NCI-H446 treated with DMSO at 0.1 percent for 48 hours (cell line): ENCODE data around the gene IL15RA.
"Not testable (repeated sequence)": the region's sequence is repeated elsewhere in the genome, so short reads cannot be mapped to it uniquely, and the experiment has no call there.

Experiments used
- DNase-seq: peaks from one replicate; lab custom pipeline; 2025; lab: John Stamatoyannopoulos, UW

Gene IL15RA

GRCh38 chr10:5968681-5969453, 8.5 kb downstream of the IL15RA start:
- DNase-seq, result no peak

- DNase-seq, result no peak
These were observed 9.2 kb downstream of the IL15RA start for GRCh38 chr10:5968037-5968680.

GRCh38 chr10:5965266-5965665, 12.1 kb downstream of the IL15RA start:
- DNase-seq, result no peak

GRCh38 chr10:5964736-5965135, 12.6 kb downstream of the IL15RA start:
- DNase-seq, result no peak

- DNase-seq, result no peak
These were observed 13.8 kb downstream of the IL15RA start for GRCh38 chr10:5963591-5963990.

- no peak for DNase-seq
These were observed 14.3 kb downstream of the IL15RA start for GRCh38 chr10:5963071-5963470.

GRCh38 chr10:5962358-5962940, 14.9 kb downstream of the IL15RA start:
- DNase-seq, result not testable (repeated sequence)

GRCh38 chr10:5961405-5962100, 15.8 kb downstream of the IL15RA start:
- DNase-seq, result no peak

GRCh38 chr10:5960973-5961275, 16.4 kb downstream of the IL15RA start:
- DNase-seq, result not testable (repeated sequence)

- no peak for DNase-seq
These were observed 17.0 kb downstream of the IL15RA start for GRCh38 chr10:5960070-5960972.

- no peak for DNase-seq
These were observed 17.7 kb downstream of the IL15RA start for GRCh38 chr10:5959581-5960069.

- DNase-seq, result no peak
These were observed 18.2 kb downstream of the IL15RA start for GRCh38 chr10:5959142-5959541.

- no peak for DNase-seq
These were observed 18.7 kb downstream of the IL15RA start for GRCh38 chr10:5958675-5959074.

- no peak for DNase-seq
These were observed 19.3 kb downstream of the IL15RA start for GRCh38 chr10:5958077-5958476.

- DNase-seq, result no peak
These were observed 21.0 kb downstream of the IL15RA start for GRCh38 chr10:5956146-5956936.

- DNase-seq, result no peak
These were observed 23.7 kb downstream of the IL15RA start for GRCh38 chr10:5953676-5954075.

GRCh38 chr10:5952731-5953385, 24.5 kb downstream of the IL15RA start:
- DNase-seq, result no peak

- no peak for DNase-seq
These were observed 25.5 kb downstream of the IL15RA start for GRCh38 chr10:5951721-5952407.

- no peak for DNase-seq
These were observed 26.1 kb downstream of the IL15RA start for GRCh38 chr10:5951167-5951711.
